NCI-H82 (cell line): ENCODE data around the gene IQSEC1.

ENCODE experiments used
- DNase-seq: peaks from one replicate; lab custom pipeline; 2025; lab: John Stamatoyannopoulos, UW

The IQSEC1 gene

DNA sequence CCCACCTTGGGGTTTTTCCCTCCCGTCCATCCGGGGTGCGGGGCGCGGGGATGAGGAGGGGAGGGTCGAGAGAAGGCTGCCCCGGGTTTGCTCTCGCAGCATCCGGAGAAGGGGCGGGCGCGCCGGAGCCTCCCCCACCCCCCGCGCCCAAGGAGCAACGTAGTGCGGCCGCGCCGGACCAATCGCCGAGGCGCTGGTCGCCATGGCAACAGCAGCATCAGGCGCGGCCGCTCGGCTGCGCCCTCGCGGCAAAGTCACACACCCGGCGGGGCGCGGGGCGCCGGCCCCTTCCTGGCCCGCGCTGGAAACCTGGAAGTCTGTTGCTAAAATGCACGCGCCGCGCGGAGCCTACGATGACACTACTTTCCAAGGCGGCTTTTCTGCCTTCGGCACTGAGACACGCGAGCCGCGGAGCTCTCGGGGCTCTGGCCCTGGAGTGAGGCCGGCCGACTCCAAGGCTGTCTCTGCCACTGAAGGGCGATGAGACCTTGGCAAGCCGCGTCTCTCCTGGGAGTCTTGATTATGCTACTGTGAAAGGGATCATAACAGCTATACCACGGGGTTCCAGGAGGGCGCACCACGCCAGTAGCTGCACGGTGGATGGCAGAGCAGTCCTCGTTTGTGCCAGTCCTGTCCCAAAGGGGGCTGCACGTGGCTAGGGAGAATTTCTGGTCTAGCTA is at the start of gene IQSEC1:
Gene IQSEC1 (minus strand): TSS at position 104 of the 680 bp plus-strand sequence. CDS start 415 bp downstream, outside the sequence.
- peak; percentile 77 for DNase-seq

GRCh38 chr3:13122081-13123012 is 49.1 kb upstream of the IQSEC1 start:
- DNase-seq = no peak

GRCh38 chr3:13121553-13122001 is 48.3 kb upstream of the IQSEC1 start:
- DNase-seq = no peak

- no peak for DNase-seq
Measured at GRCh38 chr3:13120928-13121552, 47.8 kb upstream of the IQSEC1 start.

- DNase-seq = no peak
Measured at GRCh38 chr3:13120289-13120927, 47.2 kb upstream of the IQSEC1 start.

GRCh38 chr3:13119471-13120220 is 46.4 kb upstream of the IQSEC1 start:
- no peak for DNase-seq

GRCh38 chr3:13116426-13116825 is 43.2 kb upstream of the IQSEC1 start:
- DNase-seq = no peak

- no peak for DNase-seq
Measured at GRCh38 chr3:13115991-13116390, 42.8 kb upstream of the IQSEC1 start.

GRCh38 chr3:13115576-13115910 is 42.3 kb upstream of the IQSEC1 start:
- DNase-seq = no peak

GRCh38 chr3:13114811-13115575 is 41.8 kb upstream of the IQSEC1 start:
- DNase-seq = no peak

GRCh38 chr3:13113346-13114330 is 40.4 kb upstream of the IQSEC1 start:
- DNase-seq = no peak

GRCh38 chr3:13112521-13113345 is 39.5 kb upstream of the IQSEC1 start:
- DNase-seq = no peak

DNA sequence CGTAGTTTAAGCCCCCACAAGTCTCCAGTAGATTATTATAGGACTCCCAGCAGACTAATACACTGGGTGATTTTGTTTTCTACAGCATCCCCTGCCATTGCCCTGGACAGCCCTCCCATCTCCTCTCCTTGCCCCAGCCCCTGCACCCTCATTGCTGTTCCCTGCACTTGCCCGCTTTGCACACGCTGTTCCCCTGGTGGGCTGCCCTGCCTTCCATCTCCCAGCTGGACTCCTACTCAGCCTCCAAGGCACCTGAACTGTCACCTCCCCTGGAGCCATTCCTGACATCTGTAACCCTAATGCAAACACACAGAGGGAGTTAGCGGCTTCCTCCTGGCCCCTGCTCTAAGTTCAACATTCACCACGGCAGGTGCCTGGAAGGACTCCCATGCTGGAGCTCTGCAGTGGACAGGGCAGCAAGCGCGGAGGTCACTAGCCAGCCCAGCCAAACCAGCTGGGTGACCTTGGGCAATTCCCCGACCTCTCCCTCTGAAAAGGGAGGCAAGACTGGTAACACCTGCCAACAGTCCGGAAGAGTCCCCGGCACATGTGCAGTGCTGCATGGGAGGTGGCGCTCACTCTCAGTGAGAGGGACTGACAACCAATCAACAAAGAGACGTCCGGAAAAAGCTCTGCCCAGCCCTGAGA is 38.8 kb upstream of the IQSEC1 start:
- peak; percentile 14 for DNase-seq

DNA sequence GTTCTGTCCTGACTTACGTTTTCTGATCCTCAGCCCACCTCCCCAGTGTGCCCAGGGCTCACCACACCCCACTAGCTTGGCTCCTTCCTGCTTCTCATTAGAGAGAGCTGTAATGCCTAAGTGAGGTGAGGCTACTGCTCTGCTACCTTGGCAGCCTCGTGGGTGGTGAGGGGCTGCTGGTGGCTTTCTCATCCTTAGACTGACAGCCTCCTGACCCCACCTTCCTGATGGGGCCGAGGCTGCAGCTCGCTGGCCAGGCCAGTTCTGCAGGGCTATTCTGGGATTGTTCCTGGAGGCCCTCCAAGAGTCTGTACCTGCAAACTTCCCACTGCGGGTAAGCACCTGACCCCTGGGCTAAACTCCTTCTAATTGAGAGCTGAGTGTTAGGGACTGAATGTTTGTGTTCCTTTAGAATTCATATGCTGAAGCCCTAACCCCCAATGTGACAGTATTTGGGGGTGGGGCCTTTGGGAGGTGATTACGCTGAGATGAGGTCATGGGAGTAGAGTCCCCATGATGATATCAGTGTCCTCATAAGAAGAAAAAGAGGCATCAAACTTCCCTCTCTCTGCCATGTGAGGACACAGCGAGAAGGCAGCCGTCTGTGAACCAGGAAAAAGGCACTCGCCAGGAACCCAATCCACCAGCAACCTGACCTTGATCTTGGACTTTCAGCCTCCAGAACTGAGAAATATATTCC is 38.1 kb upstream of the IQSEC1 start:
- peak; percentile 73 for DNase-seq

DNA sequence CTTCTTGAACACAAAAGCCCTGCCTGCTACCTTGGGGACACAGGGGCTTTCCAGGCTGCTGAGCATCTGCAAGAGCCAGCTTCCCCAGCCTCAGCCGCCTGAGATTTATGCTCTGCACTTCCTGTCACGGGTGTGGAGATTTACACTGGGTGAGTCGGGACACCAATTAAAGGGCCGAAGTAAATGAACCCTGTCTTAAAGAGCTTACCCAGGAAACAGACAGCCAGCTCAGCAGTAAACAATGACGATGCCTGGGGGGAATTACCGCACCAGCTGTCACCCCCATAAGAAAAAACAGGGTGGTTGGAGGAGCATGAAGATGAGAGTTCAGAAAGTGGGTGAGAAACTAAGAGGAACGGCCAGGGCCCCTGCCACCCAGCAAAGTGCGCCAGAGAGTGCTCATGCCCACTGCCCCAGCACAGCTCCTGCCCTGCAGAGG is 37.5 kb upstream of the IQSEC1 start:
- peak; percentile 98 for DNase-seq

DNA sequence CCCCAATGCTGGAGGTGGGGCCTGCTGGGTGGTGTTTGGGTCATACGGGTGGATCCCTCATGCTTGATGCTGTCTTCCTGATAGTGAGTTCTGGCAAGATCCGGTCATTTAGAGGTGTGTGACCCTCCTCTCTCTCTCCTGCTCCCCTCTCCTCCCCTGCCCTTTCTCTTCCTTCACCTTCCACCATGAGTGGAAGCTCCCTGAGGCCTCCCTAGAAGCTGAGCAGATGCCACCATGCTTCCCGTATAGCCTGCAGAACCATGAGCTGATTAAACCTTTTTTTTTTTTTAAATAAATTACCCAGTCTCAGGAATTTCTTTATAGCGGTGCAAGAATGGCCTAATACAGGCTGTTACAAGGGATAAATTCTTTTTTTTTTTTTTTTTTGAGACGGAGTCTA is 36.3 kb upstream of the IQSEC1 start:
- DNase-seq = no peak

DNA sequence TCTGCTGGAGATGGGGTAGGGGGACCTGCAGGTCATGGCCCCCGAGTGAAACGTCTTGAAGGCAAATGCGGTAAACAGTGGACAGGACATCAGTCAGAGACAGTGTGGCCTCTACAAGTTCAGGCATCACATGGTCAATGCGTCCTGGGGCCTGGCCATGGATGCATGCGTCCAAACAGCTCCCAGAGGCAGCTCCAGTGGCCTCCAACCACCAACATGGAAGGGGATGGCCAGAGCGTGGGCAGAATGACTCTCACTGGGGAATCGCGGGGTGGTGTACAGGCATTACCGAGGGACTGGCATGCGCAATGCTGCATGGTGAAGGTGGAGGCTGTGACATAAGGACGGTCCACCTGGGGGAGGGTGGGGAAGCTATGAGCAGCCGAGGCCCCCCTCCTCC is 35.6 kb upstream of the IQSEC1 start:
- DNase-seq = no peak
